SIG-M5 (cell line): ENCODE results near the gene DDOST.
"Not testable (repeated sequence)": the region's sequence is repeated elsewhere in the genome, so short reads cannot be mapped to it uniquely, and the experiment has no call there.

Experiments
- DNase-seq: peaks from one replicate; lab custom pipeline; 2025; lab: John Stamatoyannopoulos, UW

Gene DDOST

GRCh38 chr1:20624709-20625108, 36.5 kb downstream of the DDOST start:
- no peak for DNase-seq

GRCh38 chr1:20621012-20621411, 40.2 kb downstream of the DDOST start:
- no peak for DNase-seq

- DNase-seq: no peak
These were observed 41.2 kb downstream of the DDOST start for GRCh38 chr1:20619999-20620398.

- no peak for DNase-seq
These were observed 42.6 kb downstream of the DDOST start for GRCh38 chr1:20618550-20618949.

GRCh38 chr1:20616847-20617487, 44.2 kb downstream of the DDOST start:
- DNase-seq: no peak

- DNase-seq: no peak
These were observed 45.0 kb downstream of the DDOST start for GRCh38 chr1:20615946-20616846.

GRCh38 chr1:20614131-20614579, 47.0 kb downstream of the DDOST start:
- no peak for DNase-seq

- no peak for DNase-seq
These were observed 48.9 kb downstream of the DDOST start for GRCh38 chr1:20612221-20612746.

GRCh38 chr1:20611652-20612051, 49.5 kb downstream of the DDOST start:
- no peak for DNase-seq

- no peak for DNase-seq
These were observed 50.2 kb downstream of the DDOST start for GRCh38 chr1:20610970-20611369.

- DNase-seq: no peak
These were observed 51.6 kb downstream of the DDOST start for GRCh38 chr1:20609541-20609940.

GRCh38 chr1:20606801-20607570, 54.2 kb downstream of the DDOST start:
- DNase-seq: not testable (repeated sequence)

- DNase-seq: no peak
These were observed 56.5 kb downstream of the DDOST start for GRCh38 chr1:20604678-20605077.

GRCh38 chr1:20603504-20604464, 57.4 kb downstream of the DDOST start:
- DNase-seq: no peak

- no peak for DNase-seq
These were observed 58.2 kb downstream of the DDOST start for GRCh38 chr1:20602851-20603450.
